ENCODE measurements around the gene GPRIN1. TPM values are rescaled to one million over a fixed set of nuclear protein-coding genes. Genes with fewer than 3 reads are reported as not detected.

The GPRIN1 gene
- total and polyA plus RNA-seq, 4 donors: 0.23 to 0.50 (median 0.30) TPM; not detected in 1

GRCh38 chr5:176658817-176659511, 49.0 kb upstream of the GPRIN1 start:
- WGBS: 43% methylated on average over 11 of the region's 11 CpGs

More at GRCh38 chr5:176658817-176659511, 49.0 kb upstream of the GPRIN1 start:
- Histone ChIP-seq H3K9ac (ENCODE audit: low read depth in 1 of 2, low read length in 2 of 2) (no peak overlapping the region), H3K9me3 (ENCODE audit: control insufficient read depth in 4 of 4, low read length in 3 of 4) (no peaks in the 10 kb centered on the region), H3K27ac (ENCODE audit: low read depth in 1 of 2, low read length in 2 of 2) (peak overlapping the region; percentile 25 to 81), H3K4me3 (ENCODE audit: low read depth in 1 of 3, low read length in 3 of 3) (peak overlapping the region; percentile 6 to 31 (median 21)), H3K4me1 (ENCODE audit: control insufficient read depth in 4 of 4, insufficient read depth in 4 of 4, low read length in 3 of 4) (peaks cover 2 to 24% (median 18%) of the 10 kb centered on the region in 4 donors), H3K27me3 (ENCODE audit: control insufficient read depth in 4 of 4, insufficient read depth in 4 of 4, low read length in 3 of 4) (no peaks in the 10 kb centered on the region), H3K36me3 (ENCODE audit: control insufficient read depth in 4 of 4, insufficient read depth in 3 of 4, low read depth in 1 of 4, low read length in 3 of 4) (peaks cover 0 to 2% (median 0%) of the 10 kb centered on the region in 4 donors)
- no peak for DNase-seq (ENCODE audit: low spot score)
- no peak for TF ChIP-seq YY1 (IDR thresholded peaks at IDR 0.05)
- no peak for TF ChIP-seq EGR1 (IDR thresholded peaks at IDR 0.05; ENCODE audit: low read depth in 2 of 2)
- TF ChIP-seq FOXA2 (IDR thresholded peaks at IDR 0.05): no peak
- TF ChIP-seq MAX (IDR thresholded peaks at IDR 0.05): no peak
- TF ChIP-seq CTCF (IDR thresholded peaks at IDR 0.05; ENCODE audit: low read depth, low read length, missing input control): no peak
- TF ChIP-seq TAF1 (conservative IDR thresholded peaks at IDR 0.05): no peak
- no peak for TF ChIP-seq FOXA1 (IDR thresholded peaks at IDR 0.05)
- no peak for TF ChIP-seq NR2F2 (IDR thresholded peaks at IDR 0.05)
- TF ChIP-seq JUND (IDR thresholded peaks at IDR 0.05): no peak
- no peak for TF ChIP-seq HNF4G (IDR thresholded peaks at IDR 0.05)
- no peak for TF ChIP-seq ZBTB33 (IDR thresholded peaks at IDR 0.05)
- TF ChIP-seq HNF4A (conservative IDR thresholded peaks at IDR 0.05): no peak
- no peak for TF ChIP-seq REST (IDR thresholded peaks at IDR 0.05)
- TF ChIP-seq GABPA (IDR thresholded peaks at IDR 0.05 in 1 of 2, conservative IDR thresholded peaks at IDR 0.05 in 1 of 2): no peak
- no peak for TF ChIP-seq ATF3 (IDR thresholded peaks at IDR 0.05)
- no peak for TF ChIP-seq SP1 (IDR thresholded peaks at IDR 0.05)
- TF ChIP-seq RXRA (IDR thresholded peaks at IDR 0.05): no peak

Data from liver (tissue), 9 donors.